CD4-positive, alpha-beta T cell (primary cell): ENCODE data around the gene MBD5. TPM values are rescaled to one million over a fixed set of nuclear protein-coding genes. Genes with fewer than 3 reads are reported as not detected.

Experiments
- ATAC-seq: fragments of 200-7000 bp; cut with Tn5 transposase; one replicate; pipeline ENCODE4 v1.10.0; 2022; ENCODE audit warnings: mild to moderate bottlenecking; ENCODE audit not compliant: poor library complexity
- CTCF ChIA-PET: fragments of 350-600 bp; sonication (Branson Sonifier 250); formaldehyde crosslinking; loops from one replicate; lab custom pipeline; 2021; ENCODE audit warnings: antibody characterized with exemption, inconsistent platforms; lab: Charles Lee
- POLR2A ChIA-PET: fragments of 350-600 bp; sonication (Branson Sonifier 250); formaldehyde crosslinking; loops from one replicate; lab custom pipeline; 2021; ENCODE audit warnings: antibody characterized with exemption, inconsistent platforms; lab: Charles Lee
- DNase-seq, 14 experiments: peaks; one replicate each; pipeline ENCODE4 v3.0.0-alpha.2; 2013 to 2020; ENCODE audit warnings: mixed read lengths in 2 of 14
- H3K27ac ChIP-seq, 2 donors: one replicate each; pipeline versions ENCODE4 v1.5.1 to v1.7.0; 2013; ENCODE audit warnings: low read length in 2 of 2, low read depth in 1 of 2, mild to moderate bottlenecking in 1 of 2
- H3K27me3 ChIP-seq, 2 experiments: 1 replicate in 1 of 2; 2 replicates in 1 of 2; pipeline versions ENCODE4 v1.6.1 to v1.7.0; 2013; ENCODE audit warnings: low read length in 2 of 2, control low read depth in 1 of 2, mild to moderate bottlenecking in 1 of 2, moderate library complexity in 1 of 2; ENCODE audit not compliant: insufficient read depth in 2 of 2, control insufficient read depth in 1 of 2
- H3K36me3 ChIP-seq: one replicate; pipeline ENCODE4 v1.6.1; 2013; ENCODE audit warnings: low read length, control low read depth; ENCODE audit not compliant: insufficient read depth
- H3K4me1 ChIP-seq: one replicate; pipeline ENCODE4 v1.6.1; 2013; ENCODE audit warnings: low read length, control low read depth; ENCODE audit not compliant: insufficient read depth
- H3K4me3 ChIP-seq: one replicate; pipeline ENCODE4 v1.5.1; 2013; ENCODE audit warnings: mild to moderate bottlenecking, low read length, moderate library complexity
- H3K9me3 ChIP-seq, 2 experiments: 1 replicate in 1 of 2; 2 replicates in 1 of 2; pipeline versions ENCODE4 v1.6.1 to v1.7.0; 2013; ENCODE audit warnings: low read length in 2 of 2, mild to moderate bottlenecking in 2 of 2, control low read depth in 1 of 2, moderate library complexity in 1 of 2; ENCODE audit not compliant: control insufficient read depth in 1 of 2, insufficient read depth in 1 of 2
- H3K27ac Mint-ChIP-seq: one replicate; pipeline ENCODE4 v1.8.0; 2020; ENCODE audit warnings: mixed read lengths
- H3K27me3 Mint-ChIP-seq: one replicate; pipeline ENCODE4 v1.8.0; 2021; ENCODE audit warnings: mixed read lengths
- H3K36me3 Mint-ChIP-seq: one replicate; pipeline ENCODE4 v1.8.0; 2021; ENCODE audit warnings: low read depth, mixed read lengths
- H3K4me1 Mint-ChIP-seq: one replicate; pipeline ENCODE4 v1.8.0; 2021; ENCODE audit warnings: low read depth, mixed read lengths
- H3K4me3 Mint-ChIP-seq: one replicate; pipeline ENCODE4 v1.8.0; 2020; ENCODE audit warnings: mild to moderate bottlenecking, mixed read lengths
- H3K9me3 Mint-ChIP-seq: one replicate; pipeline ENCODE4 v1.8.0; 2020; ENCODE audit warnings: mixed read lengths
- intact Hi-C, 2 experiments: fragments of 100-400 bp; cut with DNase I in 1 of 2; cut with micrococcal nuclease in 1 of 2; formaldehyde crosslinking; loops; one replicate each; pipeline versions ENCODE4 v1.15.1 to v1.9.0; 2023 to 2025; cut with DNase I, micrococcal nuclease
- total RNA-seq, 174 experiments: library from RNA in 2 of 174; stranded (reverse) in 2 of 174; gene quantifications; one replicate each; pipeline ENCODE4 v1.2.3 and lab custom pipeline; 2021 to 2026
- TF ChIP-seq, protein P1 (sequence below): fragments of 200-600 bp; IDR thresholded peaks from one replicate; pipeline ENCODE4 v1.8.0; 2022; ENCODE audit warnings: antibody characterized with exemption, mild to moderate bottlenecking

The MBD5 gene
- total RNA-seq, 2 experiments from 2014 or later: 49.8 to 52.9 TPM

DNA sequence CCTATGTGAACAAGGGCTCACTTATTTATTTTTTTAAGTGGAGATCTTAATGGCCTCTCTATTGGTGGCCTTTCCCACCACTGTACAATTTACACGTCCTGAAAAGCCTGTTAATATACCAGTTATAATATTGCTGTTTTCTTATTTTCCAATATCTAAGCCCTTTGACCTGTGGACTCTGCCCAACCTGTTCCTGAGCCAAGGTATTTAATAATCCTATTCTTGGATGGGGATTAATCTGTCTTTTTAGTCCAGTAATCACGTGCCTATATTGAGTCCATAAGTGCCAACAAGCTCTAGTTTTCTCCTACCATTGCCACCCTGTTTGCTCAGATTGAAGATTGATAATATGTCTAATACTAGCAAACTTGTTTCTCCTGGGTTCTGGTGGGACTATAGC lies 42.7 kb downstream of the MBD5 start:
- ATAC-seq (no peak), DNase-seq (no peak)
- H3K4me1 ChIP-seq: no peaks in the 10 kb centered on the region
- H3K4me1 Mint-ChIP-seq: peaks cover 6% of the 10 kb centered on the region
- peaks cover 0 to 6% of the 10 kb centered on the region in 2 experiments for H3K9me3 ChIP-seq
- ChIA-PET POLR2A (no interaction called here), CTCF (no interaction called here)
- no peak overlapping the region for H3K4me3 Mint-ChIP-seq
- no peaks in the 10 kb centered on the region for H3K27me3 ChIP-seq
- no peaks in the 10 kb centered on the region for H3K27me3 Mint-ChIP-seq
- H3K27ac ChIP-seq: no peak overlapping the region
- no peaks in the 10 kb centered on the region for H3K36me3 ChIP-seq
- H3K27ac Mint-ChIP-seq: no peak overlapping the region
- TF ChIP-seq, protein P1, sequence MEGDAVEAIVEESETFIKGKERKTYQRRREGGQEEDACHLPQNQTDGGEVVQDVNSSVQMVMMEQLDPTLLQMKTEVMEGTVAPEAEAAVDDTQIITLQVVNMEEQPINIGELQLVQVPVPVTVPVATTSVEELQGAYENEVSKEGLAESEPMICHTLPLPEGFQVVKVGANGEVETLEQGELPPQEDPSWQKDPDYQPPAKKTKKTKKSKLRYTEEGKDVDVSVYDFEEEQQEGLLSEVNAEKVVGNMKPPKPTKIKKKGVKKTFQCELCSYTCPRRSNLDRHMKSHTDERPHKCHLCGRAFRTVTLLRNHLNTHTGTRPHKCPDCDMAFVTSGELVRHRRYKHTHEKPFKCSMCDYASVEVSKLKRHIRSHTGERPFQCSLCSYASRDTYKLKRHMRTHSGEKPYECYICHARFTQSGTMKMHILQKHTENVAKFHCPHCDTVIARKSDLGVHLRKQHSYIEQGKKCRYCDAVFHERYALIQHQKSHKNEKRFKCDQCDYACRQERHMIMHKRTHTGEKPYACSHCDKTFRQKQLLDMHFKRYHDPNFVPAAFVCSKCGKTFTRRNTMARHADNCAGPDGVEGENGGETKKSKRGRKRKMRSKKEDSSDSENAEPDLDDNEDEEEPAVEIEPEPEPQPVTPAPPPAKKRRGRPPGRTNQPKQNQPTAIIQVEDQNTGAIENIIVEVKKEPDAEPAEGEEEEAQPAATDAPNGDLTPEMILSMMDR: no peak
- H3K4me3 ChIP-seq: no peak overlapping the region
- H3K36me3 Mint-ChIP-seq: peaks cover 22% of the 10 kb centered on the region
- peaks cover 2% of the 10 kb centered on the region for H3K9me3 Mint-ChIP-seq
- intact Hi-C loops: no loop called here

DNA sequence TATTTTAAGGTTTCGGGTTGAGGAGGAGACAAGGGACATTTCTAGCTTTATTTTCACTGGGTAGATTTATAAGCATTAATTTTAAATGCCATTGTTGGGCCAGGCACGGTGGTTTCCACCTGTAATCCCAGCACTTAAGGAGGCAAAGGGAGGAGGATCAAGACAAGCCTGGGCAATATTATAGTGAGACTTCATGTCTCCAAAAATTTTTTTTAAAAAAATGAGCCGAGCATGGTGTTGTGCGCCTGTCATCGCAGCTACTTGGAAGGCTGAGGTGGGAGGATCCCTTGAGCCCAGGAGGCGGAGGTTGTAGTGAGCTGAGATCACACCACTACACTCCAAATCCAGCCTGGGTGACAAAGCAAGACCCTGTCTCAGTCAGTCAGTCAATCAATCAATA lies 45.0 kb downstream of the MBD5 start:
- no peak for DNase-seq
- peaks cover 0 to 6% of the 10 kb centered on the region in 2 experiments for H3K9me3 ChIP-seq
- peaks cover 6% of the 10 kb centered on the region for H3K4me1 Mint-ChIP-seq
- no peak overlapping the region for H3K27ac ChIP-seq
- H3K36me3 ChIP-seq: no peaks in the 10 kb centered on the region
- H3K36me3 Mint-ChIP-seq: peaks cover 12% of the 10 kb centered on the region
- intact Hi-C loops: no loop called here
- H3K4me3 ChIP-seq: no peak overlapping the region
- H3K27me3 ChIP-seq: no peaks in the 10 kb centered on the region
- H3K9me3 Mint-ChIP-seq: peaks cover 2% of the 10 kb centered on the region
- TF ChIP-seq, protein P1: no peak
- ChIA-PET POLR2A (no interaction called here), CTCF (no interaction called here)
- H3K4me3 Mint-ChIP-seq: no peak overlapping the region
- H3K27me3 Mint-ChIP-seq: no peaks in the 10 kb centered on the region
- H3K4me1 ChIP-seq: no peaks in the 10 kb centered on the region
- ATAC-seq: no peak
- no peak overlapping the region for H3K27ac Mint-ChIP-seq

- Mint-ChIP-seq H3K4me3 (no peak overlapping the region), H3K9me3 (peaks cover 2% of the 10 kb centered on the region), H3K4me1 (peaks cover 6% of the 10 kb centered on the region), H3K27ac (no peak overlapping the region), H3K27me3 (no peaks in the 10 kb centered on the region), H3K36me3 (peaks cover 12% of the 10 kb centered on the region)
- no peak for DNase-seq
- ChIA-PET CTCF (no interaction called here), POLR2A (interaction anchor here (1.1 kb wide), 1 partner anchor 35 kb away, joined by 3 read pairs; no protein-coding TSS in a partner anchor)
- H3K4me3 ChIP-seq: no peak overlapping the region
- ATAC-seq: no peak
- H3K36me3 ChIP-seq: no peaks in the 10 kb centered on the region
- peaks cover 0 to 6% of the 10 kb centered on the region in 2 experiments for H3K9me3 ChIP-seq
- TF ChIP-seq, protein P1: no peak
- intact Hi-C loops: no loop called here
- H3K4me1 ChIP-seq: no peaks in the 10 kb centered on the region
- no peaks in the 10 kb centered on the region for H3K27me3 ChIP-seq
- H3K27ac ChIP-seq: no peak overlapping the region
These were observed 46.9 kb downstream of the MBD5 start for GRCh38 chr2:148067801-148068200.
